Stromal cell of bone marrow (primary cell): ENCODE measurements around the gene ZNF791.
"Not testable (repeated sequence)": the region's sequence is repeated elsewhere in the genome, so short reads cannot be mapped to it uniquely, and the experiment has no call there.

Experiments
- DNase-seq: peaks from one replicate; pipeline ENCODE4 v3.0.0-alpha.2; 2012; ENCODE audit warnings: low read depth

ZNF791 gene

DNA sequence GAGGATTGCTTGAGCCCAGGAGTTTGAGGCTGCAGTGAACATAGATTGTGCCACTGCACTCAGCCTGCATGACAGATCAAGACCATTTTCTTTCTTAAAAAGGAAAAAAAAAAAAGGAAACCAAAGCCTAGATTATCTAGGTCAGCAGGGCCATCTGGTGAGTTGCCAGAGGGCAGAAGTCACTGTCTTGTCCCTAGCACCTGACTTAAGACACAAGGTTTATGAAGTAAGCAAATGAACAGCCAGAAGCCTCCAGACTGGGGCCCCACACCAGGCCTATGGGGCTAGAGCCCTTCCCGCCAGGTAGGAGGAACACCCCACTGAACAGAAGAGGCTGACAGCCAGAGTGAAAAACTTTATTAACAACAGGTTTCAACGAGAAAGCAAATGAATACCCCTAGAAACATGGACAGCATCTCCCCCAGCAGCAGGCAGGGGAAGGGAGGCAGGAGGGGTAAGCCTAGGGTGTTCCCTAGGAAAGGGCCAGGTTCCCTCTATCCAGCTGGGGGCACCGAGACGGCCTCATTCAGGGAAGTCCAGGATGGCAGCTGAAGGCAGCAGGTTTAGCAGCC, 57.1 kb downstream of the ZNF791 start:
- no peak for DNase-seq

DNA sequence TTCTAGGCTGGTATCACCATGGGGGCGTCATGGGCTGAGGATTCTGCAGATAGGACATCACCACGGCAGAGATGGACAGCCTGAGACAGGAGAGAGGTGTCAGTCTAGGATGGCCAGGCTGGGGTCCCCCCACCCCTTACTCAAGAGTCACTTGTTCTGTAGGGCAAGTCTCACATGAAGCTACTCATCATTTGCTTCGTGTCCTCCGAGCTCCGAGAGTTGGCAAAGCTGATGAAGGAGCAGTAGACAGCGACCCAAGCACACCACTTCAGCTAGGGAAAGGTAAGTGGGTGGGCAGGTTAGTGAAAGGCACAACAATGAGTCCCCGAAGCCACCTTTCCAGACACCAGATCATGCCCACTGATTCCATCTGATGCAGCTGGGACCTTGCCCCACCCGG, 57.6 kb downstream of the ZNF791 start:
- DNase-seq, result no peak

DNA sequence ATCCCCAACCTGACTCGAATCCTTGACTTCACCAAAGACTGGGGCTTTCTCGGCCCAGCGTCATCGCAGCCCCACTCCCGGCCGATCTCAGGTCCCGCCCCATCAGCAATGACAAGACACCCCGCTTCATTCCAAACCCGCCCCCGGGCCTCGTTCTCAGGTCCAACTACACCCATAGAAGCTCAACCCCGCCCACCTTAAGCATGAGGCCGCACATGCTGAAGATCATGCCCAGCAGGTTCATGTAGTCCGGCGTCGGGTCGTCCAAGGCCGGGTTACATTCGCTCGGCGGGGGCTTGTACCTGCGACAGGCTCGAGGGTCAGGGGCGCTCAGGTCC, 58.2 kb downstream of the ZNF791 start:
- peak; percentile 33 for DNase-seq

DNA sequence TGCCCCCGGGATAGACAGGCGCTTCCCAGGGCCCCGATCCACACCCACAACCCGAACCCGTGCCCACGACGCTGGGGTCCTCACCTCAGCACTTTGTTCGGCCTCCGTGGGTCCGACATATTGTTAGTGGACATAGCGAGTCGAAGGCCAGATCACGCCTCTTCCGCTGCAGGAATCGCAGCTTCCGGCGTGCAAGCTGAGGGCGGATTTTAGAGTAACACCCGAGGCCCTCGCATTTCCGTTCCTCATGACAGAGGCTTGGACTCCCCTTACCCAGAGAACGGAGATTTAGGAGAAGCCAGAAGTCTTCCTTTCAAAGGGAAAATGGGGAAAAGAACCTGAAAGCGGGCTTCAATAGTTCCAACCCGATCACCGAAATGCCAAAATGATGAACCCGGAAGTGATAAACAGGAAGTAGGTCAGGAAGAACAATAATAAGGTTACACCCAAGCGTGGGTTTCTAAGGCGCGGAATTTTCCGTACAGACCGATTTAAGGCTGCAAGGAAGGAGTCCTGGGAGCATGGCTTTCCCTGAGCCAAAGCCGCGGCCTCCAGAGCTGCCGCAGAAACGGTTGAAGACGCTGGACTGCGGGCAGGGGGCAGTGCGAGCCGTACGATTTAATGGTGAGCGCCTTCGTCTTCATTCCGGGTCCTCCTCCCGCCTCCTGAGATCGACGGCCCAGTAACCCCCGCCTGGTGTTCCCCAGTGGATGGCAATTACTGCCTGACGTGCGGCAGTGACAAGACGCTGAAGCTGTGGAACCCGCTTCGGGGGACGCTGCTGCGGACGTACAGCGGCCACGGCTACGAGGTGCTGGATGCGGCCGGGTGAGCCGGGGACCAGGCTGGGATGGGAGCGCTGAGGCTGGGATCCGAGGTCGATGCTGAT, 58.8 kb downstream of the ZNF791 start:
- DNase-seq, result peak; percentile 64

DNA sequence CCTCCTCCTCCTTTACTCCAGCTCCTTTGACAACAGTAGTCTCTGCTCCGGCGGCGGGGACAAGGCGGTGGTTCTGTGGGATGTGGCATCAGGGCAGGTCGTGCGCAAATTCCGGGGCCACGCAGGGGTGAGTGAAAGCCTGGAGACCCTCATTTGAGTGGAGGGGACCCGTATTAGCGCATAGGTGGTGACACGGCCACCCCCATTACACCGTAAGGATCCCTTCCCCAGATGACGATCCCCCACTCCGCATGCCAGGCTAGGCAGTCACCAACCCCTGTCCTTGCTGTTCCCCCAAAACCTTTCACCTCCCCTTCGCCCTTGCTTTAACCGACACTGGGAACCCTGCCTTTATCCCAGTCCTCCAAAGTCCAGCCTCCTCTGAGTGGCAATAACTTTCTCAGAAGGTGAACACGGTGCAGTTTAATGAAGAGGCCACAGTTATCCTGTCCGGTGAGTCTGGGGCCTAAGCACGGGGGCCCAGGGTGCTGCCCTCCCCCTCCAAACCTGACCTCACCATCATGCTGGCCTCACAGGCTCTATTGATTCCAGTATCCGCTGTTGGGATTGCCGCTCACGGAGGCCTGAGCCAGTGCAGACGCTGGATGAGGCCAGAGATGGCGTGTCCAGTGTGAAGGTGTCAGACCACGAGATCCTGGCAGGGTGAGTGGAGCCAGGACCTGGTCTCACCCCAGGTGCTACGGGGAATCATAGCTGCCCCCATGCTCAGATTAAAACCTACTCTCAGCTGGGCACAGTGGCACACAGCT, 59.6 kb downstream of the ZNF791 start:
- DNase-seq, result no peak

DNA sequence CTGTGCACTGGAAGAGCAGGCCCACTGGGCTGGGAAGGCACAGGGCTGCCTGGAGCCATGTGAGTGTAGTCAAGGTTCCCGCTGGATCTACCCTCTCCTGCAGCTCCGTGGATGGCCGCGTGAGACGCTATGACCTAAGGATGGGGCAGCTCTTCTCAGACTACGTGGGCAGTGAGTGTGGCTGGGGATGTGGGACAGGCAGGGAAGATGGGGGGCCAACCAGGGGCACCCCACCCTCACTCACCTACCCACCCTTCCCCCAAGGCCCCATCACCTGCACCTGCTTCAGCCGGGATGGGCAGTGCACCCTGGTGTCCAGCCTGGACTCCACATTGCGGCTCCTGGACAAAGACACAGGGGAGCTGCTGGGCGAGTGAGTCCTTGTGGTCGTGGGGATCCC, 62.0 kb downstream of the ZNF791 start:
- no peak for DNase-seq

DNA sequence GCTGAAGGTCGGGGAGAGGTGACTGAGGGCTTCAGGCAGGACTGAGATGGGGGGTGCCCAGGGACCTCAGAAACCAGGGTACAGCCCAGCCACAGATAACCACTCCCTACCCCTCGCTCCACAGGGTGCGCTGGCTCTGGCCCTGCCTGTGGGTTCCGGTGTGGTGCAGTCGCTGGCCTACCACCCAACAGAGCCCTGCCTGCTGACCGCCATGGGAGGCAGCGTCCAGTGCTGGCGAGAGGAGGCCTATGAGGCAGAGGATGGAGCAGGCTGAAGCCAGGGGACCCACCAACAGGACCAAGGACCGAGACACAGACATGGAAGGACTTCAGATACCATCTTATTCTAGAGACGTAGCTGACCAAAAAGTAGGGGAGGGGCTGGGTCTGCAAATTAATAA, 64.7 kb downstream of the ZNF791 start:
- no peak for DNase-seq

DNA sequence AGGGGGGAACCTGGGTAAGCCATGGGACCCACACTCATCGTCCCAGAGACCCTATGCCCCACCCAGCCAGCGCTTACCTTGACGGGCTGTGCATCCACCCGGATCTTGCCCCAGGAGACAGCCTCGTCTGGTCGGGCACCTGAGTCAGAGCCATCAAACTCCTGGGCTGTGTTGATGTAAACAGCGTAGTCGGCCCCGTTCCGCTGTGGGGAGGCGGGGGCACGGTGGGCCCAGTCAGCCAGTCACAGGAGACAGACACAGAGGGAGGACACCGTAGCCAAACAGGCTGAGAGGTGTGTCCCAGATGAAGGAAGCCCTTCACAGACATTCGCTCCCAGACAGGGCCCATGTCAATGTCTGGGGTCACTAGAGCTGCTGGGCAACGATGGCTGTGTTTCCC, 65.2 kb downstream of the ZNF791 start:
- DNase-seq, result no peak

DNA sequence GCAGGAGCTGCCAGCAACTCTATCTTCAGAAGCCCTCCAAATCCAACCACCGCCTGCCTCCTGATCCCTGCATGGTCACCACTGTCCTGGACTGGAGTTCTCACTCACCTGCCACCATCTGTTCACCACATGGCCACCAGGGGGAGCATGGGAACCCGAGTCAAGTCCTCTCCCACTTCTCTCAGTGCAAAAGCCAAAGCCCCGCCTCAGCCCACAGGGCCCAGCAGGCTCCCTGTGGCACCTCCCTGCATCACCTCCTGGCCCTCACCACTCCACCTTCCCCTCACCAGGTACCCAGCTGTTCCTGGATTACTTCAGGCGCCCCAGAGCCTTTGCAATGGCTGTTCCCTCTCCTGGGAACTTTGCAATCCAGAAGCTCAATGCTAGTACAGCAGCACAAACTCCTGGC, 65.7 kb downstream of the ZNF791 start:
- peak; percentile 49 for DNase-seq

DNA sequence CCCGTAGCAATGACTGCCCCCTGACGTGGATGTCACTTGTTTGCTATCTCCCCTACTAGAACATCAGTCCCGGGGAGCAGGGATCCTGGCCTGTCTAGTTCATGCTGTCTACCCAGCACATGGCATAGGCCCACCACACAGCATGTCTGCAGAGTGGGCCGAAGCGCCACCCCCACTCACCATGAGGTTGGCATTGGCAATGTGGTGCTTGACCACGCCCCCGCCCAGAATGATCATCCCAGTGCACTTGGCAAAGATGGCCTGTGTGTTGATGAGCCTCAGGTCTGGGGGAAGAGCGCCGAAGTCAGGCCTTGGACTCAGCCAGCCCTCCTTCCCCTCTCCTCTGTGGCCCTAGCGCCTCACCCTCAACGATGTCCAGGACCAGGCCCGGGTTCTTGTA, 66.2 kb downstream of the ZNF791 start:
- DNase-seq, result no peak

DNA sequence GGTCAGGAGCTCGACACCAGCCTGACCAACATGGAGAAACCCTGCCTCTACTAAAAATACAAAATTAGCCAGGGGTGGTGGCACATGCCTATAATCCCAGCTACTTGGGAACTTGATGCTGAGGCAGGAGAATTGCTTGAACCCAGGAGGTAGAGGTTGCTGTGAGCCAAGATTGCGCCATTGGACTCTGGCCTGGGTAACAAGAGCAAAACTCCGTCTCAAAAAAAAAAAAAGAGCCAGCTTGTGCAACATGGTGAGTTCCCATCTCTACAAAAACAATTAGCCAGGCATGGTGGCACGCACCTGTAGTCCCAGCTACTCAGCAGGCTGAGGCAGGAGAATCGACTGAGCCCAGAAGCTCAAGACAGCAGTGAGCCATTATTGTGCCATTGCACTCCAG, 67.3 kb downstream of the ZNF791 start:
- DNase-seq, result not testable (repeated sequence)

DNA sequence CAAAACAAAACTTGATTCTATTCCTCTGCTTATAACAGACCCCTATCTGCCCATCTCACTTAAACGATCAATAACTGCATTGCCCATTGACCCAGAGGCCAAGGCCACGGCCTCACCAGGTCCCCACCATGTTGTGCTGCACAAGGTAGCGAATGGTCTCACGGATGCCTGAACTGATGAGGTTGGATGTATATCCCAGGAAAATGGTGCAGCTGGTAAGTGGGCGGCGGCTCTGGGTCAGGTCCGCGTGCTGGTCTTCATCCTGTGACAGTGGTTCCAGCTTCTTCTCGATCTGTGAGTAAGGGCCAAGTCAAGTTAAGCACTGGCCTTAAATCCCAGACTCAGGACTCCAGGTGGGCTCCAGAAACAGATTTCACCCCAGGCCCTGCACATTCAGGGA, 69.3 kb downstream of the ZNF791 start:
- DNase-seq, result no peak

DNA sequence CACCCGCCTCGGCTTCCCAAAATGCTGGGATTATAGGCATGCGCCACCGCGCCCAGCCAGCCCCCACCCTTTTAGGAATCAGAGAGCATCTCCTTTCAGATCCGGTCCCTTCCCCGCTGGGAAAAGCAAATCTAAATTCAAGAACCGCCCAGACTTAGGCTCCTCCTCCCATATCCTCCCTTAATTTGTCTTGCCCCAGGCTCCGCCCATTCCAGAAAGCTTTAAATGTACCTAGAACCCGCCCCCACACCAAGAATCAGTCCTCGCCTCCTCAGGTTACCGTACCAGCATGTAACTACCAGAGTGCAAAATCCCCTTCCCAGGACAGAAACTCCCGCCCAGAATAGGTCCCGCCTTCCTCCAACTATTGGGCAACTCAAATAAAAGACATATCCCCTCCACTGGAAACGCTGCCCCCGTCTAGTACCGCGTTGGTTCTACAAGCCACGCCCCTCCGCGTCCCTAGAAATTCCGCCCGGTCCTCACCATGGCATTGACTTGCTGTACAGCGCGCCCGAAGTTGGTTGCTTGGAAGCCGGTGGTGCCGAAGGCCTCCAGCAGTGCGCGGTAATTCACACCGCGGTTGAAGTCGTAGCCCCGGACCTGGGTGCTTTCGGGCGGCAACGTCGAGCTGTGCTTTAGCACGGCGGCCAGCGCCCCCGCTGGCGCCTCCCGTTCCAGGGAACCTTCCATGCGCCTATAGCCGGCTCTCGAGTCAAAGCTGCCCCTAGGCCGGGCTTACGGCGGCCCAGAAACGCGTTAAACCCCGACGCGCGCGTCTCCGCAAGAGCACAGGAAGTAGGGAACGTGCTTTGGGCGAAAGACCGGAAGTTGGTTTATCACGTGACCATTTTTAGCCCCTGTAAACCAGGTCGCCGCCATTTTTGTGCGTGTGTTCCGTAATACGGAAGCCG, 70.6 kb downstream of the ZNF791 start, which contains the start of gene DHPS:
Gene DHPS, minus strand, starts transcription at position 807 of the 914 bp plus-strand sequence. Its CDS starts 114 bp downstream, at position 693.
- peak; percentile 97 for DNase-seq
